GM13976 (cell line): Measurements from ENCODE around the gene PROM1.

Experiments
- DNase-seq: peaks from one replicate; pipeline ENCODE4 v3.0.0; 2012; ENCODE audit warnings: low spot score
- CTCF ChIP-seq: IDR thresholded peaks from 2 replicates; pipeline ENCODE4 v1.5.1; 2012; ENCODE audit warnings: borderline replicate concordance, mild to moderate bottlenecking; ENCODE audit not compliant: insufficient read depth; ENCODE audit errors: extremely low read depth, missing control alignments, control extremely low read depth
- in situ Hi-C: fragments of 300-500 bp; cut with MboI; formaldehyde crosslinking; loops from one replicate; pipeline ENCODE4 v1.12.0; 2022; ENCODE audit warnings: low sequenced_read_pairs, mixed read lengths, inconsistent platforms; ENCODE audit not compliant: unreplicated experiment

PROM1 gene

GRCh38 chr4:16110661-16111290, 27.0 kb upstream of the PROM1 start:
- no peak for TF ChIP-seq CTCF
- DNase-seq: no peak
- in situ Hi-C loops: no loop called here

GRCh38 chr4:16110199-16110598, 26.4 kb upstream of the PROM1 start:
- no peak for DNase-seq
- in situ Hi-C loops: no loop called here
- TF ChIP-seq CTCF: no peak

- TF ChIP-seq CTCF: no peak
- DNase-seq: no peak
- in situ Hi-C loops: no loop called here
These were observed 25.4 kb upstream of the PROM1 start for GRCh38 chr4:16109256-16109655.

- no peak for TF ChIP-seq CTCF
- DNase-seq: no peak
- in situ Hi-C loops: no loop called here
These were observed 23.1 kb upstream of the PROM1 start for GRCh38 chr4:16106956-16107355.

- in situ Hi-C loops: no loop called here
- DNase-seq: no peak
- no peak for TF ChIP-seq CTCF
These were observed 20.7 kb upstream of the PROM1 start for GRCh38 chr4:16104520-16104919.

- in situ Hi-C loops: no loop called here
- no peak for DNase-seq
- no peak for TF ChIP-seq CTCF
These were observed 18.5 kb upstream of the PROM1 start for GRCh38 chr4:16102356-16102755.
